ENCODE data around the gene TBX15.

TBX15 gene

DNA sequence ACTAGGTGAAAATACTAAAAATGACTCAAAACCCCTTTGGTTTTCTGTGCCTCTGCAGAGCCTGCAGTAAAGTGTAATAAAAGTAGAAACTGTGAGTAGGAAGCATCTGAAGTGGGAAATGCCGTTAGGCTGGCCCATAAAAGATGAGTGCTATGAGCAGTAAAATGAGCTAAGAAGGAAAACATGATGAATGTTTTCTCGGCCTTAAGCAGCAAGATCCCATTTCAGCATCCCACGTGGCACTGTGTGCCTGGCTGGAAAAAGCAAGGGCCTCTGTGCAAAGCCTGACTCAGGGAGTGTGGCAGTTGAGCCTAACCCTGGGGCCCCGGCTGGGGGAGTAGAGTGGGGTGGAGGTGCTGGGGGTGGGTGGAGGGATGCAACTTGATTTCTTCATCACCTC is 109.5 kb downstream of the TBX15 start:
- DNase-seq, result no peak

DNA sequence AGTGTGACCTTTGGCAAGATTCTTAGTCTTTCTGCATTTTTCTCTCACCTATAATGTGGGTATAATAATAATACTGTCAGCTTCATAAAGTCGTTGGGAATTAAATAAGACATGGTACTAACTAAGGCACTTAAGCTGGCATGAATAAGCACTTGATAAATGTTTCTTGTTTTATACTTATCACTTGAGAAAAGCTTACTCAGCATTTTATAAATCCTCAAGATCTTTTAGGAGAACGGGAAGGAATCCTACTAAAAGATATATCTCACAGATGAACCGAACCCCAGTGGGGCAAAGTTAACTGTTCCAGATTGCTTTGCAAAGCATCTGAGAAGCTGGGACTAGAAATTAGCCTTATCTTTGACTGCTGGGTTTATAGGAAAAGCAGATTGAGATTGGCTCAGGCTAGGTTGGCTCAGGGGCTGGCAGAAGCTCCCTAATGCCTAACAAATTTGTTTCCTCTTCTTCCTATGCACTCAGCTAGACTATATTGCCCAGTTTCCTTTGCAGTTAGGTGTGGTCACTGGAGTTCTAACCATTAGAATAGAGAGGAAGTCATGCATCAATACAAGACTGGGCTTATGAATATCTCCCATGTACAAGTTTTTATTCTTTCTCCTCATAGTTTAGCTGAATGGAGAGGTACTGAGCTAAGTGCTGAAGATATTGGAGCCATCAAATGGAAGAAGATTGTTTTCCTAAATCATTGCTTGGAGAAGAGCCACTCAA is 110.3 kb downstream of the TBX15 start:
- no peak for DNase-seq

- no peak for DNase-seq
Measured at GRCh38 chr1:118871582-118872171, 116.5 kb downstream of the TBX15 start.

DNA sequence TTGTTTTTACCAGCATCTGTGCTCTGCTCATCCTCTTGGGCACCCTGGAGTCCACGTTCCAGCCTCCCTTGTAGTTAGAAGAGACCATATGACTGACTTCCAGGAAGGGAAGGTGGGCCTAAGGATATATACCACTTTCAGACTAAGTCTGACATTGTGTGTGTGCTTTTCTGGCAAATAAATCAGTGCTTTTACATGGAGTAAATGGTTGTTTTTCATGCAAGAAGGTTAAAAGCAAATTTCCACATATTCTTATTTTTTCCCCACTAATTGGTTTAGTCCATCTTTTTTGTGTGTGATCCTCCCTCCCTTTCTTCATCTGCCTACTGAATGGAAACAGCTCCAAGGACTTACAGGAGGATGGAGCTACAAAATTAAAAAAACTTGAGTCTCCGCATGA is 119.8 kb downstream of the TBX15 start:
- no peak for DNase-seq

- DNase-seq, result no peak
Measured at GRCh38 chr1:118866330-118866729, 121.8 kb downstream of the TBX15 start.

DNA sequence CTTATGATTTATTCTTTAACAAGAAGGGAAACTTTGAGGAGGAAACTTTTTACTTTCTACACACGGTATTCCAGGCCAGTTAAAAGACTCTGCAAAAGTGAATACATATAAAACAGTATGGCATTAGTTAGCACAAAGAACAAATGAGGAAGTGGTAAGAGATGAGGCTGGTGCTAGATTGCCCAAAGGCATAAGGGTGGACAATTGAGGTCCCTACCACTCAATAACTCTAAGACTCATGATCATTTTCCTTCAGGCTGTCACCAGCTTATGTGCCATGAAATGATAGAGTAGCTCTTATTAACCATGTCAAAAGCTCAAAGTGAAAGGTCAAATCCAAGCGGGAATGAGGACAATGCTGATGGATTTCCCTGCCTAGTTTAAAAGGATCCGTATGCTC is 124.5 kb downstream of the TBX15 start:
- DNase-seq, result no peak

DNA sequence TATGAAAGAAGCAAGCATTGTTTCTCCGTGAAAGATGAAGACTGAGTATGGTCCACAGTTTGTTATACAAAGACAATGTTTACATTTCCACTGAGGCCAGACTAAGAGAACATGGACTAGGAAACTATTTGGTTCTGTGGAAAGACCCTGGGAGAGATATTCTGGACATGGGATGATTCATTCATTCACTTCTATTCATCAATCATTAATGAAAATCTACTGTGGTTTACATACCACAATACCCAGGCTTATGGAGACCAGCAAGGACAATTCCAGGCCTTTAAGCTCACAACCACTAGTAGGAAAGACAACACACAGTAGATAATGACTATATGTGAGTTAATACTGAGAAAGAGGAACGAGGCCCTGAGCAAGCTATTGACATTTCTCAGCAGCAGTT is 125.4 kb downstream of the TBX15 start:
- no peak for DNase-seq

GRCh38 chr1:118861216-118861615 is 126.9 kb downstream of the TBX15 start:
- DNase-seq, result no peak

GRCh38 chr1:118859999-118860398 is 128.1 kb downstream of the TBX15 start:
- no peak for DNase-seq

- no peak for DNase-seq
Measured at GRCh38 chr1:118846443-118846842, 141.7 kb downstream of the TBX15 start.

- DNase-seq, result no peak
Measured at GRCh38 chr1:118842452-118843201, 145.5 kb downstream of the TBX15 start.

GRCh38 chr1:118841521-118841920 is 146.6 kb downstream of the TBX15 start:
- no peak for DNase-seq
